Stimulated activated CD8-positive, alpha-beta memory T cell treated with anti-CD3 and anti-CD28 coated beads, Interleukin-12 subunit alpha, Interleukin-12 subunit beta, amount 100 ng/mL, for 4 hours (primary cell): Measurements from ENCODE around the gene PARD6B.
"Not testable (repeated sequence)": the region's sequence is repeated elsewhere in the genome, so short reads cannot be mapped to it uniquely, and the experiment has no call there.

Experiments used
- DNase-seq: peaks from one replicate; pipeline ENCODE4 v3.0.0-alpha.2; 2020; ENCODE audit warnings: low read depth

Gene PARD6B

GRCh38 chr20:50703651-50704438, 27.5 kb upstream of the PARD6B start:
- not testable (repeated sequence) for DNase-seq

- DNase-seq, result no peak
Observed at GRCh38 chr20:50704514-50704913, 26.9 kb upstream of the PARD6B start.

GRCh38 chr20:50704971-50705370, 26.4 kb upstream of the PARD6B start:
- no peak for DNase-seq

GRCh38 chr20:50708845-50709635, 22.3 kb upstream of the PARD6B start:
- DNase-seq, result no peak

GRCh38 chr20:50709636-50709973, 21.8 kb upstream of the PARD6B start:
- DNase-seq, result no peak

- DNase-seq, result no peak
Observed at GRCh38 chr20:50710492-50711063, 20.8 kb upstream of the PARD6B start.

- no peak for DNase-seq
Observed at GRCh38 chr20:50711113-50711825, 20.1 kb upstream of the PARD6B start.

- DNase-seq, result no peak
Observed at GRCh38 chr20:50712771-50713656, 18.4 kb upstream of the PARD6B start.

GRCh38 chr20:50713657-50714101, 17.7 kb upstream of the PARD6B start:
- no peak for DNase-seq

GRCh38 chr20:50714426-50714825, 17.0 kb upstream of the PARD6B start:
- DNase-seq, result not testable (repeated sequence)

GRCh38 chr20:50715694-50716093, 15.7 kb upstream of the PARD6B start:
- no peak for DNase-seq

- DNase-seq, result no peak
Observed at GRCh38 chr20:50716518-50716917, 14.9 kb upstream of the PARD6B start.

- no peak for DNase-seq
Observed at GRCh38 chr20:50717312-50717711, 14.1 kb upstream of the PARD6B start.

GRCh38 chr20:50717974-50718761, 13.2 kb upstream of the PARD6B start:
- no peak for DNase-seq

GRCh38 chr20:50719328-50719727, 12.1 kb upstream of the PARD6B start:
- DNase-seq, result no peak

GRCh38 chr20:50720026-50720425, 11.4 kb upstream of the PARD6B start:
- no peak for DNase-seq

- no peak for DNase-seq
Observed at GRCh38 chr20:50720582-50720981, 10.8 kb upstream of the PARD6B start.

- no peak for DNase-seq
Observed at GRCh38 chr20:50721881-50722281, 9.5 kb upstream of the PARD6B start.

GRCh38 chr20:50722424-50723155, 8.8 kb upstream of the PARD6B start:
- DNase-seq, result no peak

- no peak for DNase-seq
Observed at GRCh38 chr20:50723672-50724071, 7.7 kb upstream of the PARD6B start.
